Raji (cell line): ENCODE measurements around the gene GRHPR.

Source experiments
- POLR2A ChIP-seq: IDR thresholded peaks from 2 replicates; pipeline ENCODE4 v1.6.1; 2011; ENCODE audit warnings: low read depth, low read length, control low read depth; ENCODE audit not compliant: insufficient read depth

Gene GRHPR

GRCh38 chr9:37410969-37411785, 11.3 kb upstream of the GRHPR start:
- TF ChIP-seq POLR2A: no peak

DNA sequence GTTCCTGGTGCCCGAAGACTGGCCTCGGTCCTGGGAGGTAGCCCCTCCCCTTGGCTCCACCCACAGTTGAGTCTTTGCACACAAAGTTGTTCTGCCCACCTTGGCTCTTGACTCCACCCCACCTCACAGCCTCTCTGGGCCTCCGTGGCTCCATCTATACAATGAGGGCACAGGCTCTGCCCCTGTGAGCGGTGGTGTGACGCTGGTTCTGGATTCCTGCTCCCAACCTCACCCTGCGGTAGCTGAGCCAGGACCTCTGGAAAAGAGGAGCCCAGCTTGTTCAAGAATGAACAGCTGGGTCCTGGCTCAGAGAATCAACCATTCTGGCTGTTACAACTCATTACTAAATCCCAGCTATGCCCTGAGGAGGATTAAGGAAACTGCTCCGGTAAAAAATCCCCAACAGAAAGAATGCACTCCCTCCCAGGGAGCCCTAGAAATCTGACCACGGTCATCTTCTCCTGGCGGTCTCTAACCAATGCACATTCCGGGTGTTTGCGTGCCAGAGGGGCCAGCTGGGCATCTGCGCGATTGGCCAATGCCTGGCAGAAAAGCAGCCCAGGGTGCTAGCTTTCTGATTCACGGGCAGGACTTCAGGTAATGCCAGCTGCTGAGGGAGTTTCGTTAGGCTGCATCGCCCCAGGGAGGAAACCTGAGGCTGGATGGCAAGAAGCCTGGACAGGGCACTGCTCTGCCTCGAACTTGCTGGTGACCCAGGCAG, 9.9 kb upstream of the GRHPR start:
- TF ChIP-seq POLR2A: no peak

DNA sequence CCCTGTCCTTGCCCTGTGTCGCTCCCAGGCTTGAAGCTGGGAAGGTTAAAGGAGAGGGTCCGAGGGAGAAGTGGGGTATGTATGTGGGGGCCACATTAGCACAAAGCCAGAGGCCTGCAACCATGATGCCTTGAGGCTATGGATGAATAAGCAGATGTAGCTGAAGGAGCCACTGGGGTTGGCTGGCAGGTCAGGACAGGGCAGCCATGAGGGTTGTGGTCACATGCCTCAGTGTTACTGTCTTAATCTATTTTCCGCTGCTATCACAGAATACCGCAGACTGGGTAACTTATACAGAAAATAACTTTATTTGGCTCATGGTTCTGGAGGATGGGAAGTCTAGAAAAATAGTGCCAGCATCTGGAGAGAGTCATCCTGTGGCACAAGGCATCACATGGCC, 9.2 kb upstream of the GRHPR start:
- TF ChIP-seq POLR2A: no peak

DNA sequence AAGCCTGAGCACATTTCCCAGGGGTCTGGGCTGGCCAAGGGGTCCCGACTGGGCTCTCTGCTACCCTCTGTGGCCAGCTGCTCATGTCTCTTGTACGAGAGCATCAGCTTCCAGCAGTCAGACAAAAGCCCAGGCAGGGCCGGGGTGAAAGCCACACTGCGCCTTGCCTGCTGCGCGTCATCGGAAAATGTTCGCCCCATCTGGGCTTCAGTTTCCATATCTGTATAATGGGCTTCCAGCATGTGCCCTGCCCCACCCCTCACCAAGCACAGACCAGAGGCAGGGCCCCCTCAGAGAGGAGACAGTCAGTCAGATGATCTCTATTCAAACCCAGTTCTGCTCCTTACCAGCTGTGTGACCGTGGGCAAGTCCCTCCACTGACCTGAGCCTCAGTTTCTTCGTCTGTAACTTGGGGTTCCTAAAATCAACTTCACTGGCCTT, 8.0 kb upstream of the GRHPR start:
- no peak for TF ChIP-seq POLR2A

- TF ChIP-seq POLR2A: no peak
Observed at GRCh38 chr9:37415011-37415719, 7.3 kb upstream of the GRHPR start.

DNA sequence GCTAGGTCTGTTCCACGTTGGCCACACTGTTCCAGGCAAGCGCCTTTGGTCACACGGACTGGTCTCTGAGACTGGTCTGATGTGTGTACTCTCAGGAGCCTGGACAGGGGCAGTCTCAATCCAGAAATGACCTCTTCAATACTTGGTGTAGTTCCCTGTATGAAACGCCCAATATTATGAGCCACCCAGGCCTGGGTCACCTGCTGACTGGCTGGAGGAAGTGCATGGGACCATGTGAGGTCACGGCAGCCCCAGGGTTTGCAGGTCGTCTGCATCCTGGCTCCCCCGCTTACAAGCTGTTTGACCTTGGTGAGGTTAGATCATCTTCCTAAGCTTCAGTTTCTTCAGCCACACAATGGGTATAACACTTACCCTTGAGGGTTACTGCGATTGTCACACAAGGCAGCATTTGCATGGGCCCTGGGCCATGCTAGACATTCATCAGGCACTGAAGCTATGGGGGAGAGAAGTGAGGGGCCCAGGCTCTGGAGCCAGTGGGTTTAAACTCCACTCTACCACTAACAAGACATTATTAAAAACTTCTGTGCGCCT, 5.2 kb upstream of the GRHPR start:
- no peak for TF ChIP-seq POLR2A

- TF ChIP-seq POLR2A: no peak
Observed at GRCh38 chr9:37417857-37418618, 4.5 kb upstream of the GRHPR start.

GRCh38 chr9:37419204-37419603, 3.3 kb upstream of the GRHPR start:
- TF ChIP-seq POLR2A: no peak

DNA sequence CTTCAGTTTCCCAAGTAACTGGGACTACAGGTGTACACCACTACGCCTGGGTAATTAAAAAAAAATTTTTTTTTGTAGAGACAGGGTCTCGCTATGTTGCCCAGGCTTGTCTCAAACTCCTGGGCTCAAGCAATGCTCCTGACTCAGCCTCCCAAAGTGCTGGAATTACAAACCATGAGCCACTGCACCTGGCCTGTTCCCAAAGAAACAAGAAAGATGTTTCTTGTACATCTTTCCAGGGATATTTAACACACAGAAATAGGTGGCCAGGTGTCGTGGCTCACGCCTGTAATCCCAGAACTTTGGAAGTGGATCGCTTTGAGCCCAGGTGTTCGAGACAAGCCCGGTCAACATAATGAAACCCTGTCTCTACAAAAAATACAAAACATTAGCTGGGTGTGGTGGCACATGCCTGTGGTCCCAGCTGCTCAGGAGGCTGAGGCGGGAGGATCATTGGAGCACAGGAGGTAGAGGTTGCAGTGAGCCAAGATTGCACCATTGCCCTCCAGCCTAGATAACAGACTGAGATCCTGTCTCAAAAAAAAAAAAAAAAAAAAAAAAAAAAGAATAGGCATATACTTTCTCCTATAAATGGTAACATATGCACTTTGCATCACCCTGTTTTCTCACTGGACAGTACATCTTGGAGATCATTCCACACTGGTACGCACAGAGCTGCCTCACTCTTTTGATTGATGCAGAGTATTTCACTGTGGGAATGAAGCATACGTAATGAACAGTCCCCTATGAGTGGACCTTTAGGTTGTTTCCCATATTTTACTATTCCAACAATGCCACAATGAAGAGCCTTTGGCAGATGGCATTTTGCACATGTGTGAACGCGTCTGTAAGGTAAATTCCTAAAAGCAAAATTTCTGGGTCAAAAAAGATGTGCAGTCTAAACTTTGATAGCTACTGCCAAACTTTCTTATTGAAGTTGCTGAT, 2.0 kb upstream of the GRHPR start:
- no peak for TF ChIP-seq POLR2A

- TF ChIP-seq POLR2A: no peak
Observed at GRCh38 chr9:37421914-37422288, 595 bp upstream of the GRHPR start.

DNA sequence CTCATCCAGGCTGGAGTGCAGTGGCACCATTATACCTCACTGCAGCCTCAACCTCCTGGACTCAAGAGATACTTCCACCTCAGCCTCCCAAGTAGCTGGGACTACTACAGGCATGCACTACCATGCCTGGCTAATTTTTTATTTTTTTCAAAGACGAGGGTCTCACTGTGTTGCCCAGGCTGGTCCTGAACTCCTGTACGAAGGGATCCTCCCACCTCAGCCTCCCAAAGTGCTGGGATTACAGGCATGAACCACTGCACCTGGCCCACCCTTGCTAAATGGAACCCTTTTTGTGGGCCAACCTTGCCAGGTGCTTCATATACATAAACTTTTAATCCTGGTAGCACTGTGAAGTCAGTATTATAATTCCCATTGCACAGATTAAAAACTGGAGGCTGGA, 1.0 kb downstream of the GRHPR start:
- no peak for TF ChIP-seq POLR2A

- TF ChIP-seq POLR2A: no peak
Observed at GRCh38 chr9:37424204-37424685, 1.7 kb downstream of the GRHPR start.

GRCh38 chr9:37424686-37425297, 2.3 kb downstream of the GRHPR start:
- no peak for TF ChIP-seq POLR2A
